AG04450 (cell line): ENCODE measurements around the gene TMEM218. TPM values are rescaled to one million over a fixed set of nuclear protein-coding genes. Genes with fewer than 3 reads are reported as not detected.

Experiments used
- CTCF ChIA-PET: fragments of 300-600, 350-600 bp; formaldehyde crosslinking; extraction: SDS; loops from one replicate; lab custom pipeline; 2022; ENCODE audit warnings: antibody characterized with exemption, inconsistent platforms; lab: Charles Lee
- POLR2A ChIA-PET: fragments of 350-600 bp; formaldehyde crosslinking; extraction: SDS; loops from one replicate; lab custom pipeline; 2021; ENCODE audit warnings: antibody characterized with exemption, inconsistent platforms; lab: Yijun Ruan, JAX
- DNase-seq: peaks from one replicate; pipeline ENCODE4 v3.0.0-alpha.2; 2011; ENCODE audit warnings: low read depth, low spot score
- H3K27ac ChIP-seq: one replicate; pipeline ENCODE4 v1.5.1; 2012; ENCODE audit warnings: low read depth, low read length, control low read depth
- H3K27me3 ChIP-seq: one replicate; pipeline ENCODE4 v1.6.0; 2012; ENCODE audit warnings: low read length; ENCODE audit not compliant: control insufficient read depth, insufficient read depth
- H3K4me3 ChIP-seq: 2 replicates; pipeline ENCODE4 v1.5.1; 2011; ENCODE audit warnings: mild to moderate bottlenecking, low read depth, low read length, control low read depth
- H3K9me3 ChIP-seq: 2 replicates; pipeline ENCODE4 v1.5.1; 2012; ENCODE audit warnings: low read length; ENCODE audit not compliant: control insufficient read depth, insufficient read depth
- polyA plus RNA-seq: library from polyadenylated mRNA; depleted of rRNA; stranded (reverse); fragments of >200 nt; gene quantifications from 2 replicates; pipeline ENCODE4 v1.2.3, GENCODE V29; 2011
- TF ChIP-seq, protein P1 (sequence below): IDR thresholded peaks from 2 replicates; pipeline ENCODE4 v1.5.1; 2011; ENCODE audit warnings: low read depth, low read length, control low read depth, inconsistent platforms

Gene TMEM218
- polyA plus RNA-seq, 1 experiment, result 29.9 TPM

DNA sequence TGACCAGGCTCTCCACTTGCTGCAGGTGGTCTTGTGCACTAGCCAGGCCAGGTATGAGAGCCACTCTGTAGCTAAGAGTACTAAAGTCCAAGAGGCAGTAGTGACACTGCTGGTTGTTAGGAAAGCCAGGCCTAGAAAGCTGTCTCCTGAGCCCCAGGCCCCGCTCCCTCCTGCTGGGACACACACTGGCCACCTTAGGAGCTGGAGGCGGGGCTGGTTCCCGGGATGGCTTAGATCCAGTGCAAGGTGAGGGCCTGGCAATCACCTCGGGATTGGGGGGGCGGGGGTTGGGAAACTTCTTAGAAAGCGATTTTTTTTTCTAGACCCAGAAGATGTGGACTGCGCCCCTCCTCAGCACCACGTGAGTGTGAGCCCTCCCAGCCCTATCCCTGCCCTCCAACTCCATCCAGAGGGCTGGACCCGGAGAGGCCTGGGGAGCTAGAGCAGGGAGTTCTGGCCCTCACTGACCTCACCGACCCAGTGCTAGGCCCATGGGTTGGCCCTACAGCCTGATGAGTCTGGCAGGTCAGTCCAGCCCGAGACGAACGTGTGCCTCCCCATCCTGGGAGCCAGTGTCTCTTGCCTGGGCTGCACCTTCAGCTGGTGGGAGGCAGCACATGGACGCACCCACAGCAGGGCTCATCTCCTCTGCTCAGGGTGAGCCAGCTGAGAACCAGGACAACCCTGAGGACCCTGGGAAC, 30.2 kb downstream of the TMEM218 start:
- Histone ChIP-seq H3K4me3 (no peak overlapping the region), H3K27me3 (no peaks in the 10 kb centered on the region), H3K9me3 (no peaks in the 10 kb centered on the region; the same call in 1 of the 2 replicates), H3K27ac (no peak overlapping the region)
- ChIA-PET POLR2A (no interaction called here), CTCF (interaction anchor here (1.1 to 2.7 kb wide), 3 partner anchors 10 to 324 kb away, joined by 3 to 24 read pairs (median 7); no protein-coding TSS in a partner anchor)
- TF ChIP-seq, protein P1, sequence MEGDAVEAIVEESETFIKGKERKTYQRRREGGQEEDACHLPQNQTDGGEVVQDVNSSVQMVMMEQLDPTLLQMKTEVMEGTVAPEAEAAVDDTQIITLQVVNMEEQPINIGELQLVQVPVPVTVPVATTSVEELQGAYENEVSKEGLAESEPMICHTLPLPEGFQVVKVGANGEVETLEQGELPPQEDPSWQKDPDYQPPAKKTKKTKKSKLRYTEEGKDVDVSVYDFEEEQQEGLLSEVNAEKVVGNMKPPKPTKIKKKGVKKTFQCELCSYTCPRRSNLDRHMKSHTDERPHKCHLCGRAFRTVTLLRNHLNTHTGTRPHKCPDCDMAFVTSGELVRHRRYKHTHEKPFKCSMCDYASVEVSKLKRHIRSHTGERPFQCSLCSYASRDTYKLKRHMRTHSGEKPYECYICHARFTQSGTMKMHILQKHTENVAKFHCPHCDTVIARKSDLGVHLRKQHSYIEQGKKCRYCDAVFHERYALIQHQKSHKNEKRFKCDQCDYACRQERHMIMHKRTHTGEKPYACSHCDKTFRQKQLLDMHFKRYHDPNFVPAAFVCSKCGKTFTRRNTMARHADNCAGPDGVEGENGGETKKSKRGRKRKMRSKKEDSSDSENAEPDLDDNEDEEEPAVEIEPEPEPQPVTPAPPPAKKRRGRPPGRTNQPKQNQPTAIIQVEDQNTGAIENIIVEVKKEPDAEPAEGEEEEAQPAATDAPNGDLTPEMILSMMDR, result no peak
- DNase-seq, result no peak

DNA sequence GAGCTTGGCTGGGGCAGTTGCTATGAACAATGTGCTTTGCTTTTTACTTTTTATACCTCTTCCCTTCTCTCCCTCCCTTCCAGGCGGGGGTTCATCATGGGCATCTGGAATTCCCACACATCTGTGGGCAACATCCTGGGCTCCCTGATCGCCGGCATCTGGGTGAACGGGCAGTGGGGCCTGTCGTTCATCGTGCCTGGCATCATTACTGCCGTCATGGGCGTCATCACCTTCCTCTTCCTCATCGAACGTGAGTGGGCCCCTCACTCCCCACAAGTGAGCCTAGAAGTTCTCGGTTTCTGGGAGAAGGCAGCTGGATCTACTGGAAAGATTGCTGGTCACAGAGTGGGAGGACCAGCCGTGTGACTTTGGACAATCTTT, 30.9 kb downstream of the TMEM218 start:
- no peak for DNase-seq
- CTCF ChIA-PET, result interaction anchor here (1.1 kb wide), 1 partner anchor 324 kb away, joined by 3 read pairs; no protein-coding TSS in a partner anchor
- Histone ChIP-seq H3K27me3 (no peaks in the 10 kb centered on the region), H3K4me3 (no peak overlapping the region), H3K27ac (no peak overlapping the region), H3K9me3 (no peaks in the 10 kb centered on the region; the same call in 1 of the 2 replicates)
- TF ChIP-seq, protein P1, result no peak
- POLR2A ChIA-PET, result no interaction called here

DNA sequence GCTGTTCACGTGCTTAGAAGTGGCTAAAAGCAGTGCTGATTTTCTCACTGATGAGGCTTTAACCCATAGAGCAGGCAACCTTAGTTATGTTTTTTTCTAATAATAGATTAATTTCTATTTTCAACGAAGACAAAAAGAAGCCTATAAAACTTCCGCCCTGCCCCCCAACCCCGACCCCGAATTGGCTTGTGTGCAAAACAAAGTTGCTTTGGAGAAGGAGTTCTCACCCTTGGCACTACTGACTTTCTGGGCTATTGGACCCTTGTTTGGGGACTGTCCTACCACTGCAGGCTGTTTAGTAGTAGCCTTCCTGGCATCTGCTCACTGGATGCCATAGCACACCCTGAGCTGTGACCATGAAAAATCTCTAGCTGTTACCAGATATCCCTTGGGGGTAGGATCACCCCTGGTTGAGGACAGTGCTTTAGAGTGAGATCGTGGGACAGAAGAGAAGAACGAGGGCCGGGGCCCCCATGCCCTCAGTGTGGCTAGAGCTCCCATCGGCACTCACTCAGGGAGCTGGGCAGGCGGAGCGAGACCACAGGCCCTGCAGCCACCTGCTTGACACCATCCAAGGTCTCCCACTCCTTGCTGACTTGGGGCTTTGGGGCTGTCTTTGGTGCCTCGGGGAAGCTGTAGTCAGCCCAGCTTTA, 31.4 kb downstream of the TMEM218 start:
- DNase-seq, result no peak
- no peak overlapping the region for H3K4me3 ChIP-seq
- ChIA-PET POLR2A (no interaction called here), CTCF (interaction anchor here (1.5 kb wide), 1 partner anchor 11 kb away, joined by 10 read pairs; no protein-coding TSS in a partner anchor)
- H3K9me3 ChIP-seq, result no peaks in the 10 kb centered on the region; the same call in 1 of the 2 replicates
- TF ChIP-seq, protein P1, result no peak
- no peak overlapping the region for H3K27ac ChIP-seq
- no peaks in the 10 kb centered on the region for H3K27me3 ChIP-seq

DNA sequence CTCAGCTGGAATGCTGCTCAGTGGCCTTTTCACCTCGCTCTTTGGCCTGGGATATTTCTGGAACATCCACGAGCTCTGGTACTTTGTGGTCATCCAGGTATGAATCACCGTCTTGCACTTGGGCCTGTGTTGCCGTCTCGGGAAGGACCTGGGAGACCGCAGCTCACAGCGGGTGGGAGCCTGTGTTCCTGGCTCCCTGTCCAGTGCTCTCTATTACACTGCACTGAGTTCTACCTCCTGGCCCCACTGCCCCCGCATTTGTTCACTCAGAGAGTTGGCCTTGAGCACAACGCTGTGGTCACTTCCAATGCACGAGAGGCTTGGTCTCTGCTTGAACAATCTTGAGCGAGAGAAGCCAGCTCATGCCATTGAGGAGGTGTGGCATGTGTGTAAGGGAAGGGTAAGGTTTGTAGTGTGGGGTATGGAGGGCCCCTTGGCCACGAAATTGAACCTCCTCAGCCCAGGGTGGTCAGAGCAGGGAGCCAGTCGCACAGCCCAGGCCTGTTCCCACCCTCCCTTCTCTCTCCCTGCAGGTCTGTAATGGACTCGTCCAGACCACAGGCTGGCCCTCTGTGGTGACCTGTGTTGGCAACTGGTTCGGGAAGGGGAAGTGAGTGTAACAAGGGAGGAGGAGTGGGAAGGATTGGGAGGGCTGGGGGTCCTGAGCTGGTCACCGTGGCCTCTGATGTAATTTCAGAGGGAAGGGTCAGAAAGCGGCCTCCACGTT, 32.1 kb downstream of the TMEM218 start:
- H3K27ac ChIP-seq, result no peak overlapping the region
- CTCF ChIA-PET, result interaction anchor here (1.5 kb wide), 1 partner anchor 12 kb away, joined by 10 read pairs; no protein-coding TSS in a partner anchor
- H3K4me3 ChIP-seq, result no peak overlapping the region
- no peaks in the 10 kb centered on the region for H3K27me3 ChIP-seq
- TF ChIP-seq, protein P1, result no peak
- no peak for DNase-seq
- H3K9me3 ChIP-seq, result no peaks in the 10 kb centered on the region; the same call in 1 of the 2 replicates
- POLR2A ChIA-PET, result no interaction called here
